Adrenal gland (tissue), 12 donors: ENCODE measurements around the gene NDUFS5. TPM values are rescaled to one million over a fixed set of nuclear protein-coding genes. Genes with fewer than 3 reads are reported as not detected.

Experiments used
- DNase-seq, 7 donors: peaks; one replicate each; pipeline ENCODE4 v3.0.0-alpha.2; 2019 to 2020
- H3K27ac ChIP-seq, 5 donors: fragments of 200-600 bp; sonication (generic) in 4 of 5; 1 replicate in 3 of 5; 2 replicates in 2 of 5; pipeline versions ENCODE4 v1.5.1 to v1.8.0; 2016 to 2020; ENCODE audit warnings: mild to moderate bottlenecking in 1 of 5
- H3K27me3 ChIP-seq: fragments of 200-600 bp; 2 replicates; pipeline ENCODE4 v1.8.0; 2021
- H3K36me3 ChIP-seq, 2 donors: fragments of 200-600 bp; replicated peaks in 1 of 2; 1 replicate in 1 of 2; 2 replicates in 1 of 2; pipeline versions ENCODE4 v1.5.1 to v1.8.0; 2018 to 2022
- H3K4me1 ChIP-seq, 2 donors: fragments of 200-600 bp; replicated peaks in 1 of 2; 1 replicate in 1 of 2; 2 replicates in 1 of 2; pipeline versions ENCODE4 v1.5.1 to v1.8.0; 2018 to 2021
- H3K4me3 ChIP-seq, 4 donors: fragments of 200-600 bp; sonication (generic) in 3 of 4; one replicate each; pipeline ENCODE4 v1.5.1; 2016 to 2018
- H3K9me3 ChIP-seq, 3 donors: fragments of 200-600 bp; sonication (generic) in 1 of 3; replicated peaks in 1 of 3; 1 replicate in 2 of 3; 2 replicates in 1 of 3; pipeline versions ENCODE4 v1.5.1 to v1.8.0; 2016 to 2021
- POLR2A ChIP-seq, 2 donors: fragments of 450-650 bp; IDR thresholded peaks; one replicate each; pipeline ENCODE4 v1.6.1; 2017; ENCODE audit warnings: antibody characterized with exemption in 2 of 2, mild to moderate bottlenecking in 2 of 2, moderate library complexity in 1 of 2
- WGBS, 4 donors: extraction: QIAGEN DNeasy Blood & Tissue Kit in 2 of 4; methylation state at CpG; one replicate each; pipeline versions ENCODE4 v1.1.5 to v1.1.7; 2013 to 2017; 5-methylcytosine and 5-hydroxymethylcytosine counted together
- intact Hi-C, 2 donors: fragments of 100-400 bp; cut with DNase I; formaldehyde crosslinking; loops; one replicate each; pipeline versions ENCODE4 v1.14.1 to v1.15.0; 2022 to 2023
- polyA plus RNA-seq, 3 donors: library from polyadenylated mRNA; stranded (reverse); fragments of 200-250 nt in 2 of 3; fragments of 350-450 nt in 1 of 3; fragmentation: Illumina TruSeq in 1 of 3; extraction: RNeasy Lipid Tissue Mini Kit (QIAGEN cat#74804) in 1 of 3; gene quantifications; one replicate each; pipeline ENCODE4 v1.2.3, GENCODE V29; 2013 to 2014
- total RNA-seq, 9 donors: library from RNA; depleted of rRNA in 4 of 9; stranded (reverse); fragments of >200 nt in 4 of 9; fragments of 120-200 nt in 1 of 9; fragmentation: NEBNext Ultra II Directional in 1 of 9; extraction: Animal tissue kit (Norgen Biotek cat#: 25700) in 1 of 9; gene quantifications; one replicate each; pipeline versions ENCODE4 v1.1.0 to v1.2.4, GENCODE V29; 2013 to 2023
- TF ChIP-seq, protein P1 (sequence below), 6 experiments: fragments of 450-650 bp in 4 of 6; fragments of 200-600 bp in 2 of 6; sonication (generic) in 1 of 6; IDR thresholded peaks; 1 replicate in 5 of 6; 2 replicates in 1 of 6; pipeline versions ENCODE4 v1.5.1 to v1.8.0; 2016 to 2021; ENCODE audit warnings: antibody characterized with exemption in 6 of 6, mild to moderate bottlenecking in 2 of 6, moderate library complexity in 1 of 6
- donor health status: healthy with polysubstance abuse.
- donor health status: Bipolar disorder and iron deficiency.
- donor health status: DM: yes; HTN: yes; CAD: no.
- donor health status: DM: no; HTN: no; CAD: no.
- donor health status: DM: no; HTN: no; CAD: no.
- donor health status: DM: yes; HTN: yes; CAD: no.

NDUFS5 gene
- total and polyA plus RNA-seq, 12 donors, result 201 to 1,638 (median 408) TPM

DNA sequence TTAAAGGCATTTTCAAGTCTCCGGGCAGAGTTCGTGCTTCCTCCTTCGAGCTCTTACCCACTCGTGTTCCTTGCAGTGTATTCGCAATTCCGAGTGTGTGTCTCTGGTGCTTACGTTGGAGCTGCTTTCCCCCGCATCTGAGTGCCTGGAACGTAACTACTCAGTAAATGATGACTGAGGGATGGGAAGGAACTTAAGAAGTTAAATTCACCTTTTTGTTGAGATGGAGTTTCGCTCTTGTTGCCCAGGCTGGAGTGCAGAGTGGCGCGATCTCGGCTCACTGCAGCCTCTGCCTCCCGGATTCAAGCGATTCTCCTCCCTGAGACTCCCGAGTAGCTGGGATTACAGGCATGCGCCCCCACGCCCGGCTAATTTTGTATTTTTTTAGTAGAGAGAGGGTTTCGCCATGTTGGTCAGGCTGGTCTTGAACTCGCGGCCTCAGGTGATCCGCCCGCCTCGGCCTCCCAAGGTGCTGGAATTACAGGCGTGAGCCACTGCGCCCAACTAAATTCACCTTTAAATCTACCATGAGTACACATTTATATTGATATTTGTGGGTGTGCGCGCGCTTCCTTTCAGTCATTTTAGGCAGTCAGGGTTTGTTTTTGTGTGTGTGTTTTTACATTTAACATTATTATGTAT lies 837 bp downstream of the NDUFS5 start:
- intact Hi-C loops, result no loop called here
- 24 to 37% (median 32%) methylated on average over 23 to 30 of the region's 30 CpGs for WGBS, 4 donors
- H3K4me1 ChIP-seq, result peaks cover 5 to 24% of the 10 kb centered on the region in 2 donors

DNA sequence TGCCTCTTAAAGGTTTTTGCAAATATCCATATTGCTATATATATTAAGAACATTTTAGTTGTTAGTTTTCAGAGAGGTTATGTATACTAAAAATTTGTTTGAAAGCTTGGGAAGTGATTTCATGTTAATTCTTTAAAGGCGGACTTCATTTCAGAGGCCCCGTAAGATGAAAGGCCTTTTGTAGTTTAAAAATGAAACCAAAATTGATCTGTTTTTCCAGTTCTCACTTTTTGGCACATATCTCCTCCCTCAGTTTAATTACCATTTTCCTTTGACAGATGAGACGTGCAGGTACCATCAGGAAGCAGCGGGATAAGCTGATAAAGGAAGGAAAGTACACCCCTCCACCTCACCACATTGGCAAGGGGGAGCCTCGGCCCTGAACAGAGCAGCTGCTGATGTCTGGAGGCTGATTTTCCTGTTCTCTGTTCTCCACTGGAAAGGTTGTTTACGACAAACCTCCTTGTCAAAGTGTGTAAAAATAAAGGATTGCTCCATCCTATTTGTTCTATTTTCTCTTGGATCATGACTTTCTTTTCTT lies 8.0 kb downstream of the NDUFS5 start:
- no peak for TF ChIP-seq POLR2A (IDR thresholded peaks at IDR 0.05)
- TF ChIP-seq, protein P1, sequence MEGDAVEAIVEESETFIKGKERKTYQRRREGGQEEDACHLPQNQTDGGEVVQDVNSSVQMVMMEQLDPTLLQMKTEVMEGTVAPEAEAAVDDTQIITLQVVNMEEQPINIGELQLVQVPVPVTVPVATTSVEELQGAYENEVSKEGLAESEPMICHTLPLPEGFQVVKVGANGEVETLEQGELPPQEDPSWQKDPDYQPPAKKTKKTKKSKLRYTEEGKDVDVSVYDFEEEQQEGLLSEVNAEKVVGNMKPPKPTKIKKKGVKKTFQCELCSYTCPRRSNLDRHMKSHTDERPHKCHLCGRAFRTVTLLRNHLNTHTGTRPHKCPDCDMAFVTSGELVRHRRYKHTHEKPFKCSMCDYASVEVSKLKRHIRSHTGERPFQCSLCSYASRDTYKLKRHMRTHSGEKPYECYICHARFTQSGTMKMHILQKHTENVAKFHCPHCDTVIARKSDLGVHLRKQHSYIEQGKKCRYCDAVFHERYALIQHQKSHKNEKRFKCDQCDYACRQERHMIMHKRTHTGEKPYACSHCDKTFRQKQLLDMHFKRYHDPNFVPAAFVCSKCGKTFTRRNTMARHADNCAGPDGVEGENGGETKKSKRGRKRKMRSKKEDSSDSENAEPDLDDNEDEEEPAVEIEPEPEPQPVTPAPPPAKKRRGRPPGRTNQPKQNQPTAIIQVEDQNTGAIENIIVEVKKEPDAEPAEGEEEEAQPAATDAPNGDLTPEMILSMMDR (IDR thresholded peaks at IDR 0.05), result no peak
- DNase-seq, result peak in 1 of 7 donors; percentile 3
- Histone ChIP-seq H3K4me3 (no peak overlapping the region), H3K27ac (no peak overlapping the region), H3K9me3 (no peaks in the 10 kb centered on the region), H3K27me3 (no peaks in the 10 kb centered on the region), H3K4me1 (peaks cover 0 to 17% of the 10 kb centered on the region in 2 donors), H3K36me3 (peaks cover 0 to 67% of the 10 kb centered on the region in 2 donors)
- intact Hi-C loops, result no loop called here
- WGBS, 4 donors, result 78 to 91% (median 84%) methylated on average over 6 of the region's 6 CpGs

More for the DNA sequence above, 837 bp downstream of the NDUFS5 start:
- H3K27ac ChIP-seq, result peak overlapping the region; percentile 93 to 99 (median 96)
- peak overlapping the region; percentile 5 to 90 (median 82) for H3K4me3 ChIP-seq
- no peak for TF ChIP-seq POLR2A (IDR thresholded peaks at IDR 0.05)
- TF ChIP-seq, protein P1 (IDR thresholded peaks at IDR 0.05), result no peak
- DNase-seq, result peak in 2 of 7 donors; percentile 11 to 55
- H3K27me3 ChIP-seq, result no peaks in the 10 kb centered on the region
- no peaks in the 10 kb centered on the region for H3K9me3 ChIP-seq
- peaks cover 0 to 37% of the 10 kb centered on the region in 2 donors for H3K36me3 ChIP-seq

DNA sequence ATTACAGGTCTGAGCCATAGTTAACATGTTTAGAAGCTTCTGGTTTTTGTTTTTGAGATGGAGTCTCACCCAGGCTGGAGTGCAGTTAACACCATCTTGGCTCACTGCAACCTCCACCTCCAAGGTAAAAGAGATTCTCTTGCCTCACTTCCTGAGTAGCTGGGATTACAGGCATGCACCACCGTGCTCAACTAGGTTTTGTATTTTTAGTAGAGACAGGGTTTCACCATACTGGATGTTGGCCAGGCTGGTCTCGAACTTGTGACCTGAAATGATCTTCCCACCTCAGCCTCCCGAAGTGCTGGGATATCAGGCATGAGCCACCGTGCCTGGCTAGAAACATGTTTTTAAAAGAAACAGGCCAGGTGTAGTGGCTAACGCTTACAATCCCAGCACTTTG lies 10.5 kb downstream of the NDUFS5 start:
- TF ChIP-seq, protein P1 (IDR thresholded peaks at IDR 0.05), result no peak
- no peak for TF ChIP-seq POLR2A (IDR thresholded peaks at IDR 0.05)
- intact Hi-C loops, result no loop called here
- peaks cover 0 to 48% of the 10 kb centered on the region in 2 donors for H3K36me3 ChIP-seq

DNA sequence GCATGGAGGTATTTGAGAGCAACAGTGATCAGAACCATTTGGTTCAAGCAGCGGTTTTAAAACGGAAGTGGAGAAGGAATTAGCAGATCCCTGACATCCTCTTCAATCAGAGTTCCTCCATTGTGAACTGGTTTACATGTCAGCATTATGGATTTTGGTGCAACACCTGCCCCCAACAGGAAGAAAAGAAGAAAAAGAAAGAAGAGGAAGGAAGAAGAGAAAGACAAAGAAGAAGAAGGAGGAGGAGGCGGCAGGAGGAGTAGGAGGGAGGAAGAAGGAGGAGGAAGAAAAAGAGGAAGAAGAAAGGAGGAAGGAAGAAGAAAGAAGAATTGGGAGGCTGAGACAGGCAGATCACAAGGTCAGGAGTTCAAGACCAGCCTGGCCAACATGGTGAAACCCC lies 17.4 kb downstream of the NDUFS5 start:
- H3K36me3 ChIP-seq, result peaks cover 0 to 12% of the 10 kb centered on the region in 2 donors
- peak overlapping the region in 1 of 5 donors; percentile 3 for H3K27ac ChIP-seq
- peaks cover 0 to 14% of the 10 kb centered on the region in 2 donors for H3K4me1 ChIP-seq
- no peak for DNase-seq
- no peak for TF ChIP-seq POLR2A (IDR thresholded peaks at IDR 0.05)
- TF ChIP-seq, protein P1 (IDR thresholded peaks at IDR 0.05), result no peak
- H3K27me3 ChIP-seq, result no peaks in the 10 kb centered on the region
- WGBS, 4 donors, result 77 to 91% (median 80%) methylated on average over 3 of the region's 3 CpGs
- intact Hi-C loops, result no loop called here
- no peaks in the 10 kb centered on the region for H3K9me3 ChIP-seq
- no peak overlapping the region for H3K4me3 ChIP-seq

More for the DNA sequence above, 10.5 kb downstream of the NDUFS5 start:
- Histone ChIP-seq H3K27ac (no peak overlapping the region), H3K4me3 (no peak overlapping the region), H3K27me3 (no peaks in the 10 kb centered on the region), H3K4me1 (peaks cover 0 to 10% of the 10 kb centered on the region in 2 donors), H3K9me3 (no peaks in the 10 kb centered on the region)
- DNase-seq, result no peak
- WGBS, 4 donors, result 81 to 94% (median 84%) methylated on average over 4 to 5 of the region's 5 CpGs
